A673 (cell line): Measurements from ENCODE around the gene PLD1. TPM values are rescaled to one million over a fixed set of nuclear protein-coding genes. Genes with fewer than 3 reads are reported as not detected.

Experiments used
- BruUV-seq: library from RNA; stranded (reverse); fragments of 400-500 nt; replicated peaks from 2 replicates; lab custom pipeline; 2021; lab: Mats Ljungman, UMichigan
- CTCF ChIA-PET: fragments of 300-600 bp; sonication (Branson Sonifier 250); formaldehyde crosslinking; loops from one replicate; lab custom pipeline; 2022; ENCODE audit warnings: antibody characterized with exemption; lab: Charles Lee
- POLR2A ChIA-PET: fragments of 300-600 bp; sonication (Branson Sonifier 250); formaldehyde crosslinking; loops from one replicate; lab custom pipeline; 2022; ENCODE audit warnings: antibody characterized with exemption; ENCODE audit not compliant: low non-redundant PET; lab: Charles Lee
- DNase-seq: peaks from one replicate; pipeline ENCODE4 v3.0.0-alpha.2; 2015; ENCODE audit warnings: low spot score
- H3K27ac ChIP-seq: fragments of 200-600 bp; sonication (generic); 2 replicates; pipeline ENCODE4 v1.5.1; 2016; ENCODE audit warnings: mixed run types, low read depth, mild to moderate bottlenecking, mixed read lengths, antibody characterized with exemption, low read length; ENCODE audit not compliant: poor library complexity, severe bottlenecking
- H3K27me3 ChIP-seq: fragments of 200-600 bp; sonication (generic); replicated peaks from 2 replicates; pipeline ENCODE4 v1.6.1; 2017; ENCODE audit warnings: mixed run types, low read depth, mild to moderate bottlenecking, mixed read lengths, antibody characterized with exemption, low read length; ENCODE audit not compliant: insufficient read depth, poor library complexity
- H3K36me3 ChIP-seq: fragments of 200-600 bp; sonication (generic); 2 replicates; pipeline ENCODE4 v1.6.1; 2016; ENCODE audit warnings: mixed run types, mild to moderate bottlenecking, mixed read lengths, antibody characterized with exemption, low read length; ENCODE audit not compliant: insufficient read depth, poor library complexity, severe bottlenecking
- H3K4me1 ChIP-seq: fragments of 200-600 bp; sonication (generic); 2 replicates; pipeline ENCODE4 v1.6.1; 2017; ENCODE audit warnings: mixed run types, mild to moderate bottlenecking, mixed read lengths, antibody characterized with exemption, low read length; ENCODE audit not compliant: insufficient read depth, poor library complexity, severe bottlenecking
- H3K4me3 ChIP-seq: fragments of 200-600 bp; sonication (generic); 2 replicates; pipeline ENCODE4 v1.5.1; 2016; ENCODE audit warnings: low read depth, mixed run types, mild to moderate bottlenecking, mixed read lengths, low read length; ENCODE audit not compliant: poor library complexity, severe bottlenecking
- H3K9me3 ChIP-seq: fragments of 200-600 bp; sonication (generic); 2 replicates; pipeline ENCODE4 v1.6.1; 2016; ENCODE audit warnings: mixed run types, low read depth, mild to moderate bottlenecking, mixed read lengths, antibody characterized with exemption, low read length; ENCODE audit not compliant: poor library complexity, severe bottlenecking
- CTCF ChIP-seq: fragments of 300-800, 200-600 bp; sonication (generic); conservative IDR thresholded peaks from 2 replicates; pipeline ENCODE4 v1.5.1; 2017; ENCODE audit warnings: low read depth, mild to moderate bottlenecking, antibody characterized with exemption, low read length, moderate library complexity, mixed read lengths
- EZH2 ChIP-seq: fragments of 200-600 bp; sonication (generic); IDR thresholded peaks from 2 replicates; pipeline ENCODE4 v1.6.1; 2017; ENCODE audit warnings: borderline replicate concordance, low read depth, mild to moderate bottlenecking, mixed read lengths, antibody characterized with exemption, low read length; ENCODE audit not compliant: poor library complexity, severe bottlenecking
- intact Hi-C: fragments of 100-400 bp; cut with micrococcal nuclease; formaldehyde crosslinking; loops from one replicate; pipeline ENCODE4 v1.10.0; 2022; ENCODE audit not compliant: unreplicated experiment
- total RNA-seq: library from RNA; stranded (reverse); gene quantifications from 2 replicates; pipeline ENCODE4 v1.2.3, GENCODE V29; 2021

PLD1 gene
- total RNA-seq, 1 experiment from 2014 or later, result 3.2 TPM

- Histone ChIP-seq H3K27me3 (no peaks in the 10 kb centered on the region), H3K4me1 (no peaks in the 10 kb centered on the region), H3K9me3 (no peaks in the 10 kb centered on the region), H3K4me3 (no peak overlapping the region), H3K36me3 (no peaks in the 10 kb centered on the region), H3K27ac (no peak overlapping the region)
- TF ChIP-seq EZH2 (no peak), CTCF (no peak)
- CTCF ChIA-PET, result no interaction called here
- POLR2A ChIA-PET, result no interaction called here
- no peak for DNase-seq
- no TSS peak for BruUV-seq
- intact Hi-C loops, result no loop called here
Measured at GRCh38 chr3:171727288-171727687, 83.0 kb downstream of the PLD1 start.

- Histone ChIP-seq H3K4me1 (no peaks in the 10 kb centered on the region), H3K27ac (no peak overlapping the region), H3K4me3 (no peak overlapping the region), H3K27me3 (no peaks in the 10 kb centered on the region), H3K9me3 (no peaks in the 10 kb centered on the region), H3K36me3 (no peaks in the 10 kb centered on the region)
- BruUV-seq, result no TSS peak
- intact Hi-C loops, result no loop called here
- TF ChIP-seq EZH2 (no peak), CTCF (no peak)
- CTCF ChIA-PET, result no interaction called here
- POLR2A ChIA-PET, result no interaction called here
- DNase-seq, result no peak
Measured at GRCh38 chr3:171718493-171719185, 91.6 kb downstream of the PLD1 start.

GRCh38 chr3:171715155-171715554, 95.1 kb downstream of the PLD1 start:
- Histone ChIP-seq H3K27me3 (no peaks in the 10 kb centered on the region), H3K9me3 (no peaks in the 10 kb centered on the region), H3K4me1 (no peaks in the 10 kb centered on the region), H3K27ac (no peak overlapping the region), H3K4me3 (no peak overlapping the region), H3K36me3 (no peaks in the 10 kb centered on the region)
- intact Hi-C loops, result no loop called here
- TF ChIP-seq CTCF (no peak), EZH2 (no peak)
- no peak for DNase-seq
- CTCF ChIA-PET, result no interaction called here
- BruUV-seq, result no TSS peak
- POLR2A ChIA-PET, result no interaction called here
